ENCODE data around the gene MISP. TPM values are rescaled to one million over a fixed set of nuclear protein-coding genes. Genes with fewer than 3 reads are reported as not detected.
A peak's percentile ranks its signal among the peaks of the same experiment; 100 is the strongest.

Gene MISP
- total and polyA plus RNA-seq, 2 of the 13 experiments (the other 11 are each of a cell fraction or from before 2014, with no cell fraction given), result 0.67 to 1.3 TPM

DNA sequence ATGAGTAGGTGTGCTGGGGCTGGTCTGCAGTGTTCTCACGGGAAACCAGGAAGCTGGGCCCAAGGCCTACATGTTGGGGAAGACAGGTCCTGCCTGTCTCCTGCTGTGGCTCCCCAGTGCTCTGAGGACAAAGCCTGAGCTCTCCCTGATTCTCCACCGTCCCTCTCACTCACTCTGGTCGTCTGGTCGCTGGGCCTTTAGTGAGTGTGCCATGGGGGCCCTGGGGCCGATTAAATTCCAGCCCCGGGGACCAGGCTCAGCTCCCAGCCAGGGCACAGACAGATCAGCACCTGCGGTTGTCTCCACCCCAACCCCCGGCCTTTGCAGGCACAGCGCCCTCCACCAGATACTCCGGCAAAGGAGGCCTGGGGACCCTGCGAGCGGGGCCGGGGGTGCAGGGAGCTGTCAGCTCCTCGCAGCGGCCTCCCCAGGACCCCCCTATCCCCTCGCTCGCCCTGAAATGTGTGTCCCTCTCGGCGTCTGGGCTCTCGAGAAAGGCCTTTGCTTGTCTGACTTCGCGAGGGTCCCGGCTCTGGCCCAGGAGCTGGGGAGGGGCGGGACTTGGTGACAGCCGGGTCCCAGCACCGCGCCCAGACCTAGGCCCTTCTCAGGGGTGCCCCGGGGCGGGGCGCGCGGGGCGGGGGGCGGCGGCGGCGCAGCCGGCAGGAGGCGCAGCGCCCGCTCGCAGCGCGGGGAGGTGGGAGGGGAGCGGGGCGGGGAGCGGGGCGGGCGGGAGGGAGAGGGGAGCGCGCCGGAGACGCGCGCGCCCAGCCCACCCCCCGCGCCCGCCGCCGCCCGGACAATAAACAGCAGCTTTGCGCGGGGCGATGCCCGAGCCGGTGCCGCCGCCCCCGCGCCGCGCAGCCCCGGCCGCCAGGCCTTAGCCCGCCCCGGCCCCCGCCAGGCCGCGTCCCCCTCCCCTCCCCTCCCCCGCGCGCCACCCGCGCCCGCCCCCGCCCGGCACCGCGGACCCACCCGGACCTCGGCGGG is 42.5 kb upstream of the MISP start, which contains the start of gene PALM (continued):
- TF ChIP-seq, protein P1, sequence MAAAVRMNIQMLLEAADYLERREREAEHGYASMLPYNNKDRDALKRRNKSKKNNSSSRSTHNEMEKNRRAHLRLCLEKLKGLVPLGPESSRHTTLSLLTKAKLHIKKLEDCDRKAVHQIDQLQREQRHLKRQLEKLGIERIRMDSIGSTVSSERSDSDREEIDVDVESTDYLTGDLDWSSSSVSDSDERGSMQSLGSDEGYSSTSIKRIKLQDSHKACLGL (CRISPR knock-in tag; IDR thresholded peaks at IDR 0.05), result 0 out of 2 replicates have a peak, but pooled peaks have one; percentile 27
- TF ChIP-seq, protein P2, sequence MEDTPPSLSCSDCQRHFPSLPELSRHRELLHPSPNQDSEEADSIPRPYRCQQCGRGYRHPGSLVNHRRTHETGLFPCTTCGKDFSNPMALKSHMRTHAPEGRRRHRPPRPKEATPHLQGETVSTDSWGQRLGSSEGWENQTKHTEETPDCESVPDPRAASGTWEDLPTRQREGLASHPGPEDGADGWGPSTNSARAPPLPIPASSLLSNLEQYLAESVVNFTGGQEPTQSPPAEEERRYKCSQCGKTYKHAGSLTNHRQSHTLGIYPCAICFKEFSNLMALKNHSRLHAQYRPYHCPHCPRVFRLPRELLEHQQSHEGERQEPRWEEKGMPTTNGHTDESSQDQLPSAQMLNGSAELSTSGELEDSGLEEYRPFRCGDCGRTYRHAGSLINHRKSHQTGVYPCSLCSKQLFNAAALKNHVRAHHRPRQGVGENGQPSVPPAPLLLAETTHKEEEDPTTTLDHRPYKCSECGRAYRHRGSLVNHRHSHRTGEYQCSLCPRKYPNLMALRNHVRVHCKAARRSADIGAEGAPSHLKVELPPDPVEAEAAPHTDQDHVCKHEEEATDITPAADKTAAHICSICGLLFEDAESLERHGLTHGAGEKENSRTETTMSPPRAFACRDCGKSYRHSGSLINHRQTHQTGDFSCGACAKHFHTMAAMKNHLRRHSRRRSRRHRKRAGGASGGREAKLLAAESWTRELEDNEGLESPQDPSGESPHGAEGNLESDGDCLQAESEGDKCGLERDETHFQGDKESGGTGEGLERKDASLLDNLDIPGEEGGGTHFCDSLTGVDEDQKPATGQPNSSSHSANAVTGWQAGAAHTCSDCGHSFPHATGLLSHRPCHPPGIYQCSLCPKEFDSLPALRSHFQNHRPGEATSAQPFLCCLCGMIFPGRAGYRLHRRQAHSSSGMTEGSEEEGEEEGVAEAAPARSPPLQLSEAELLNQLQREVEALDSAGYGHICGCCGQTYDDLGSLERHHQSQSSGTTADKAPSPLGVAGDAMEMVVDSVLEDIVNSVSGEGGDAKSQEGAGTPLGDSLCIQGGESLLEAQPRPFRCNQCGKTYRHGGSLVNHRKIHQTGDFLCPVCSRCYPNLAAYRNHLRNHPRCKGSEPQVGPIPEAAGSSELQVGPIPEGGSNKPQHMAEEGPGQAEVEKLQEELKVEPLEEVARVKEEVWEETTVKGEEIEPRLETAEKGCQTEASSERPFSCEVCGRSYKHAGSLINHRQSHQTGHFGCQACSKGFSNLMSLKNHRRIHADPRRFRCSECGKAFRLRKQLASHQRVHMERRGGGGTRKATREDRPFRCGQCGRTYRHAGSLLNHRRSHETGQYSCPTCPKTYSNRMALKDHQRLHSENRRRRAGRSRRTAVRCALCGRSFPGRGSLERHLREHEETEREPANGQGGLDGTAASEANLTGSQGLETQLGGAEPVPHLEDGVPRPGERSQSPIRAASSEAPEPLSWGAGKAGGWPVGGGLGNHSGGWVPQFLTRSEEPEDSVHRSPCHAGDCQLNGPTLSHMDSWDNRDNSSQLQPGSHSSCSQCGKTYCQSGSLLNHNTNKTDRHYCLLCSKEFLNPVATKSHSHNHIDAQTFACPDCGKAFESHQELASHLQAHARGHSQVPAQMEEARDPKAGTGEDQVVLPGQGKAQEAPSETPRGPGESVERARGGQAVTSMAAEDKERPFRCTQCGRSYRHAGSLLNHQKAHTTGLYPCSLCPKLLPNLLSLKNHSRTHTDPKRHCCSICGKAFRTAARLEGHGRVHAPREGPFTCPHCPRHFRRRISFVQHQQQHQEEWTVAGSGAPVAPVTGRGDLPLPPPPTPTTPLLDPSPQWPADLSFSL (CRISPR knock-in tag; IDR thresholded peaks at IDR 0.05), result no peak
- TF ChIP-seq, protein P3, sequence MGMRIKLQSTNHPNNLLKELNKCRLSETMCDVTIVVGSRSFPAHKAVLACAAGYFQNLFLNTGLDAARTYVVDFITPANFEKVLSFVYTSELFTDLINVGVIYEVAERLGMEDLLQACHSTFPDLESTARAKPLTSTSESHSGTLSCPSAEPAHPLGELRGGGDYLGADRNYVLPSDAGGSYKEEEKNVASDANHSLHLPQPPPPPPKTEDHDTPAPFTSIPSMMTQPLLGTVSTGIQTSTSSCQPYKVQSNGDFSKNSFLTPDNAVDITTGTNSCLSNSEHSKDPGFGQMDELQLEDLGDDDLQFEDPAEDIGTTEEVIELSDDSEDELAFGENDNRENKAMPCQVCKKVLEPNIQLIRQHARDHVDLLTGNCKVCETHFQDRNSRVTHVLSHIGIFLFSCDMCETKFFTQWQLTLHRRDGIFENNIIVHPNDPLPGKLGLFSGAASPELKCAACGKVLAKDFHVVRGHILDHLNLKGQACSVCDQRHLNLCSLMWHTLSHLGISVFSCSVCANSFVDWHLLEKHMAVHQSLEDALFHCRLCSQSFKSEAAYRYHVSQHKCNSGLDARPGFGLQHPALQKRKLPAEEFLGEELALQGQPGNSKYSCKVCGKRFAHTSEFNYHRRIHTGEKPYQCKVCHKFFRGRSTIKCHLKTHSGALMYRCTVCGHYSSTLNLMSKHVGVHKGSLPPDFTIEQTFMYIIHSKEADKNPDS (CRISPR knock-in tag; IDR thresholded peaks at IDR 0.05), result no peak
- TF ChIP-seq RXRA (CRISPR knock-in tag; IDR thresholded peaks at IDR 0.05) (peak; percentile 31; the same call in 1 of the 2 replicates), KLF15 (CRISPR knock-in tag; IDR thresholded peaks at IDR 0.05; ENCODE audit: borderline replicate concordance) (no peak), ZNF501 (CRISPR knock-in tag; IDR thresholded peaks at IDR 0.05) (peak; percentile 20; the same call in 1 of the 2 replicates), ZNF761 (CRISPR knock-in tag; conservative IDR thresholded peaks at IDR 0.05) (no peak)
- TF ChIP-seq, protein P4, sequence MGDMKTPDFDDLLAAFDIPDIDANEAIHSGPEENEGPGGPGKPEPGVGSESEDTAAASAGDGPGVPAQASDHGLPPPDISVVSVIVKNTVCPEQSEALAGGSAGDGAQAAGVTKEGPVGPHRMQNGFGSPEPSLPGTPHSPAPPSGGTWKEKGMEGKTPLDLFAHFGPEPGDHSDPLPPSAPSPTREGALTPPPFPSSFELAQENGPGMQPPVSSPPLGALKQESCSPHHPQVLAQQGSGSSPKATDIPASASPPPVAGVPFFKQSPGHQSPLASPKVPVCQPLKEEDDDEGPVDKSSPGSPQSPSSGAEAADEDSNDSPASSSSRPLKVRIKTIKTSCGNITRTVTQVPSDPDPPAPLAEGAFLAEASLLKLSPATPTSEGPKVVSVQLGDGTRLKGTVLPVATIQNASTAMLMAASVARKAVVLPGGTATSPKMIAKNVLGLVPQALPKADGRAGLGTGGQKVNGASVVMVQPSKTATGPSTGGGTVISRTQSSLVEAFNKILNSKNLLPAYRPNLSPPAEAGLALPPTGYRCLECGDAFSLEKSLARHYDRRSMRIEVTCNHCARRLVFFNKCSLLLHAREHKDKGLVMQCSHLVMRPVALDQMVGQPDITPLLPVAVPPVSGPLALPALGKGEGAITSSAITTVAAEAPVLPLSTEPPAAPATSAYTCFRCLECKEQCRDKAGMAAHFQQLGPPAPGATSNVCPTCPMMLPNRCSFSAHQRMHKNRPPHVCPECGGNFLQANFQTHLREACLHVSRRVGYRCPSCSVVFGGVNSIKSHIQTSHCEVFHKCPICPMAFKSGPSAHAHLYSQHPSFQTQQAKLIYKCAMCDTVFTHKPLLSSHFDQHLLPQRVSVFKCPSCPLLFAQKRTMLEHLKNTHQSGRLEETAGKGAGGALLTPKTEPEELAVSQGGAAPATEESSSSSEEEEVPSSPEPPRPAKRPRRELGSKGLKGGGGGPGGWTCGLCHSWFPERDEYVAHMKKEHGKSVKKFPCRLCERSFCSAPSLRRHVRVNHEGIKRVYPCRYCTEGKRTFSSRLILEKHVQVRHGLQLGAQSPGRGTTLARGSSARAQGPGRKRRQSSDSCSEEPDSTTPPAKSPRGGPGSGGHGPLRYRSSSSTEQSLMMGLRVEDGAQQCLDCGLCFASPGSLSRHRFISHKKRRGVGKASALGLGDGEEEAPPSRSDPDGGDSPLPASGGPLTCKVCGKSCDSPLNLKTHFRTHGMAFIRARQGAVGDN (CRISPR knock-in tag; IDR thresholded peaks at IDR 0.05), result peak; percentile 63
- TF ChIP-seq, protein P5, sequence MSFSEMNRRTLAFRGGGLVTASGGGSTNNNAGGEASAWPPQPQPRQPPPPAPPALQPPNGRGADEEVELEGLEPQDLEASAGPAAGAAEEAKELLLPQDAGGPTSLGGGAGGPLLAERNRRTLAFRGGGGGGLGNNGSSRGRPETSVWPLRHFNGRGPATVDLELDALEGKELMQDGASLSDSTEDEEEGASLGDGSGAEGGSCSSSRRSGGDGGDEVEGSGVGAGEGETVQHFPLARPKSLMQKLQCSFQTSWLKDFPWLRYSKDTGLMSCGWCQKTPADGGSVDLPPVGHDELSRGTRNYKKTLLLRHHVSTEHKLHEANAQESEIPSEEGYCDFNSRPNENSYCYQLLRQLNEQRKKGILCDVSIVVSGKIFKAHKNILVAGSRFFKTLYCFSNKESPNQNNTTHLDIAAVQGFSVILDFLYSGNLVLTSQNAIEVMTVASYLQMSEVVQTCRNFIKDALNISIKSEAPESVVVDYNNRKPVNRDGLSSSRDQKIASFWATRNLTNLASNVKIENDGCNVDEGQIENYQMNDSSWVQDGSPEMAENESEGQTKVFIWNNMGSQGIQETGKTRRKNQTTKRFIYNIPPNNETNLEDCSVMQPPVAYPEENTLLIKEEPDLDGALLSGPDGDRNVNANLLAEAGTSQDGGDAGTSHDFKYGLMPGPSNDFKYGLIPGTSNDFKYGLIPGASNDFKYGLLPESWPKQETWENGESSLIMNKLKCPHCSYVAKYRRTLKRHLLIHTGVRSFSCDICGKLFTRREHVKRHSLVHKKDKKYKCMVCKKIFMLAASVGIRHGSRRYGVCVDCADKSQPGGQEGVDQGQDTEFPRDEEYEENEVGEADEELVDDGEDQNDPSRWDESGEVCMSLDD (CRISPR knock-in tag; IDR thresholded peaks at IDR 0.05; ENCODE audit: borderline replicate concordance), result 0 out of 2 replicates have a peak, but pooled peaks have one; percentile 43

Measured in HepG2 (cell line).